Activated CD4-positive, alpha-beta T cell treated with anti-CD3 and anti-CD28 coated beads, Interleukin-2, amount 50 U/mL, for 1 hour (primary cell): Measurements from ENCODE around the gene BARX2.
A peak's percentile ranks its signal among the peaks of the same experiment; 100 is the strongest.
"Not testable (repeated sequence)": the region's sequence is repeated elsewhere in the genome, so short reads cannot be mapped to it uniquely, and the experiment has no call there.

ENCODE experiments used
- DNase-seq: peaks from one replicate; pipeline ENCODE4 v3.0.0-alpha.2; 2020

Gene BARX2, protein sequence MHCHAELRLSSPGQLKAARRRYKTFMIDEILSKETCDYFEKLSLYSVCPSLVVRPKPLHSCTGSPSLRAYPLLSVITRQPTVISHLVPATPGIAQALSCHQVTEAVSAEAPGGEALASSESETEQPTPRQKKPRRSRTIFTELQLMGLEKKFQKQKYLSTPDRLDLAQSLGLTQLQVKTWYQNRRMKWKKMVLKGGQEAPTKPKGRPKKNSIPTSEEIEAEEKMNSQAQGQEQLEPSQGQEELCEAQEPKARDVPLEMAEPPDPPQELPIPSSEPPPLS

DNA sequence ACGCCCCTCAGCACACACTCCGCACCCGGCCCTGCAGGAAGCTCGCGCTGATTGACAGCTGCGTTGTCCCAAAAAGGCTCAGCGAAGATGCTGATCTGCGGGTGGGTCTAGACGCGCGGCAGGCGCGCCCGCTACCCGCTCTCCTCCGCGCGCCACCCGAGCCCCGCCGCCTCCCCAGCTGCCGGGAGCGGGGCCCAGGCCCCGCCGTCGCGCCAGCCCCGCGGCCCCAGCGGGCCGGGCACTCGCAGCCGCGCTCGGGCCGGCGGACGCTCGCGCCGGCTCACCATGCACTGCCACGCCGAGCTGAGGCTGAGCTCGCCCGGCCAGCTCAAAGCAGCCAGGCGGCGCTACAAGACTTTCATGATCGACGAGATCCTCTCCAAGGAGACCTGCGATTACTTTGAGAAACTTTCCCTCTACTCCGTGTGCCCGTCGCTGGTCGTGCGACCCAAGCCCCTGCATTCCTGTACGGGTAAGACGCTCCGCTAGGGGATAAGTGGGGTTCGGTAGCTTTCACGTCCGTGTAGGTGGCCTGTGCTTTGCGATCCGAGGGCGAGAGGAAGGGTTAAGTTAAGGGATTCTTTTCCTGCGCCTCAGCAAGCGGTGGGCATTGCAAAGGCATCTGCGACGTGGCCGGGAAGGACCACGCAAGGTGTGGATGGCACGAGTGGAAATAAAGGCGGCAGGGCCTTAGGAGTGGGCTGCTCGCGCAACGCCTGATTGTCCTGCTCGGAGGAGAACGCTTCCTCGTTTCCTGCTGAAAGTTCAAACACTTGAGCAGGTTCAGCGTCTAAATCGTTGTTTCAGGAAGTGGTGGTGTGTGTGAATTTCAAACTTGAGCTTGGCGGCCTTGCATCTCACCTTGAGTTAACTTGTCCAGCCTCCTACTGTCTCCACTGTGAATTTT is at the start of gene BARX2:
Gene BARX2, plus strand, starts transcription at position 98 of the 907 bp plus-strand sequence. Its CDS starts 188 bp downstream, at position 286.
- no peak for DNase-seq

DNA sequence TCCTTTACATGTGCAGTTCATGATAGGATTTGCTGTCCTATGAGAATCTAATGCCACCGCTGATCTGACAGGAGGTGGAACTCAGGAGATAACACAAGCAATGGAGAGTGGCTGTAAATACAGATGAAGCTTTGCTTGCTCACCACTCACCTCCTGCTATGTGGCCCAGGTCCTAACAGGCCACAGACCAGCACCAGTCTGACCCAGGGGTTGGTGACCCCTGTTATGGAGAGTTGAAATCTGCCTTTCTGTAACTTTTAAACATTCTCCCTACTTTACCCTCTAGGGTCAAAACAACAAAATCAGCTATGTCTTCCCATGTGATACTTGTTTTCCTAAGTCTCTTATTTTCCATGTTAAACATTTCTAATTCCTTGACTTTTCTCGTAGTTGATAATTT is 48.7 kb upstream of the BARX2 start:
- DNase-seq: no peak

DNA sequence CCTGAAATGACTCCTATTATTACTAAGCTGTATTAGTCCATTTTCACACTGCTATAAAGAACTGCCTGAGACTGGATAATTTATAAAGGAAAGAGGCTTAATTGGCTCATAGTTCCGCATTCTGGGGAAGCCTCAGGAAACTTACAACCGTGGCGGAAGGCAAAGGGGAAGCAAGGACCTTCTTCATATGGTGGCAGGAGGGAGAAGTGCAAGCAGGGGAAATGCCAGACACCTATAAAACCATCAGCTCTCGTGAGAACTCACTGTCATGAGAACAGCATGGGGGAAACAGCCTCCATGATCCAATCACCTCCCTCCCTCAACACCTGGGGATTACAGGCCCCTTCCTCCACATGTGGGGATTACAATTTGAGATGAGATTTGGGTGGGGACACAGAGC is 47.9 kb upstream of the BARX2 start:
- DNase-seq: not testable (repeated sequence)

DNA sequence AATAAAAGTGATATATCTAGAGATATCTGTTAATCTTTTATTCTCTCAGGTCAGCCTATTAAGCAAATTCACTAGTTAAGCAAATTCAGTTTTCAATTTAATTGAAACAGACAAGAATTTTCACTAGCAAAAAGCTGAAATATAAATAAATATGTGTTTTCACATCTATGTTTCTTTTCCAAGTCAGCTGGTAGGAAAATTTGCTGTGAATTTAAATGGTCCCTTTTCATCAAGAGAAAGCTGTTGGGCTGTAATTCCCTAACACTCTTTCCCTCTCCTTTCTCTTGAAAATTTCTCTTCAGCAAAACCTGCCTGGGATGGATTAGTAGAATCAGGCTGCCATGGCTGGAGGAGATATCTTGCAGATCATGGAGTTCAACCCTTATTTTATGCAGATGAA is 46.9 kb upstream of the BARX2 start:
- DNase-seq: no peak

DNA sequence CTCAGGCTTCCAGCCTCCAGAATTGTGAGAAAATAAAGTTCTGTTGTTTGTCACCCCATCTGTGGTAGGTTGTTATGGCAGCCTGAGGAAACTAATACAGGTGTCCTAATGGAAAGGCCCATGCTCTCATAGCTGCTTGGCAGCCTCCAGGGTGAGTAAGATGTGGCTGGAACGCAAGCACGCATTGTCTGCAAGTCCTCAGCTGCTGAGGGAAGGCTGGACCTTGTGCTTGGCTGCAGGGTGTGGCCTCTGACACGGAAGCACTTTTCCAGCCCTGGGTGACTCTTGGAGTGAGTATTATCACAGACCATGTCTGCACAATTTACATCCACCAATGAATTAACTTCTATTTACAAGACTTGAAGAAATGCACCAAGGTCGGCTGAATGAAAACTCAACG is 44.4 kb upstream of the BARX2 start:
- DNase-seq: no peak

DNA sequence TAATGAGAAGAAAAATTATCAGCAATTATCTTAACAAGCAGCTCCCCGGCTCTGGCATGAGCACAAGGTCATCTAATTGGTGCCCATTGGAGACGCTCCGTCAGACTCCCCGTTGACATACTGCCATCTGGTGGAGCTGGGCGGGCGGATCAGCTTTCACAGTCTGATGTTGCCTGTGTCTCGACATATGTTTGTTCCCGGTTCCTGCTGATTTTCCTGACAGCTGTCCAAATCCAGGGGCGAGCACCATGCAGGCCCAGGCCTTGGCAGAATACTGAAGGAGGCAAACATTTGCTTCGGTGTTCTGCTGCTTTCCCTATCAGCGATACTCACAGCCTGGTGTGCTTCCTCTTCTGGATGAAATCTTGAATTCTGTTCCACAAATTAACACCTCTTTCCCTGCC is 43.8 kb upstream of the BARX2 start:
- DNase-seq: peak; percentile 61

DNA sequence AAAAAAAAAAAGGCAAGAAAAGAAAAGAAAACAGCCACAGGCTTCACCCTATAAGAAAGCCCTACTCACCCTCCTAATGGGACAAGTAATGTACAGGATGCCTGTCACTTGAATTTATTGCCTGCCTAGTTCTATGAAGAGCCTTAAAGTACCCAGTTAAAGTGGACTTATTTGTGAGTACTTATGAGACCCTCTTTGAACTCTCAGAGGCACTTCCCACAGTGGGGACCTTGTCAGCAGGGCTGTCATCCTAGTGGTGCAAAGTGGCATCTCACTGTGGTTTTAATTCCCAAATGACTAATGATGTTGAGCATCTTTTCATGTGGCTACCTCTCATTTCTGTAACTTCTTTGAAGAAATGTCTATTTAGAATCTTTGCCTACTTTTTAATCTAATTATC is 41.8 kb upstream of the BARX2 start:
- DNase-seq: no peak

DNA sequence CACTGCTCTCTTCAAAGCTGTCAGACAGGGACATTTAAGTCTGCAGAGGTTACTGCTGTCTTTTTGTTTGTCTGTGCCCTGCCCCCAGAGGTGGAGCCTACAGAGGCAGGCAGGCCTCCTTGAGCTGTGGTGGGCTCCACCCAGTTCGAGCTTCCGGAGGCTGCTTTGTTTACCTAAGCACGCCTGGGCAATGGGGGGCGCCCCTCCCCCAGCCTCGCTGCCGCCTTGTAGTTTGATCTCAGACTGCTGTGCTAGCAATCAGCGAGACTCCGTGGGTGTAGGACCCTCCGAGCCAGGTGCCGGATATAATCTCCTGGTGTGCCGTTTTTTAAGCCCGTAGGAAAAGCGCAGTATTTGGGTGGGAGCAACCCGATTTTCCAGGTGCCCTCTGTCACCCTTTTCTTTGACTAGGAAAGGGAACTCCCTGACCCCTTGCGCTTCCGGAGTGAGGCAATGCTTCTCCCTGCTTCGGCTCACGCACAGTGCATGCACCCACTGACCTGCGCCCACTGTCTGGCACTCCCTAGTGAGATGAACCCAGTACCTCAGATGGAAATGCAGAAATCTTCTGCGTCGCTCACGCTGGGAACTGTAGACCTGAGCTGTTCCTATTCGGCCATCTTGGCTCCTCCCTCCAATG is 31.2 kb upstream of the BARX2 start:
- peak; percentile 16 for DNase-seq

DNA sequence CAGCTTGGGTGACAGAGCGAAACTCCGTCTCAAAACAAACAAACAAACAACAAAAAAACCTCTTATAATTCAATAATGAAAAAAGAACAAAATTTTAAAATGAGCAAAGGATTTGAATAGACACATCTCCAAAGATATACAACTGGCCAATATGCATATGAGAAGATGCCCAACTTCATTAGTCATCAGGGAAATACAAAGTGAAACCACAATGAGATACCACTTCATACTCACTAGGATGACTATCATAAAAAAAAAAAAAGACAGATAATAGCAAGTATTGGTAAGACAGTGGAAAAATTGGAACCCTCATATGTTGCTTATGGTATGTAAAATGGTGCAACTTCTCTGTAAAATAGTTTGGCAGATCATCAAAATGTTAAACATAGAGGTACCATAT is 28.7 kb upstream of the BARX2 start:
- no peak for DNase-seq

DNA sequence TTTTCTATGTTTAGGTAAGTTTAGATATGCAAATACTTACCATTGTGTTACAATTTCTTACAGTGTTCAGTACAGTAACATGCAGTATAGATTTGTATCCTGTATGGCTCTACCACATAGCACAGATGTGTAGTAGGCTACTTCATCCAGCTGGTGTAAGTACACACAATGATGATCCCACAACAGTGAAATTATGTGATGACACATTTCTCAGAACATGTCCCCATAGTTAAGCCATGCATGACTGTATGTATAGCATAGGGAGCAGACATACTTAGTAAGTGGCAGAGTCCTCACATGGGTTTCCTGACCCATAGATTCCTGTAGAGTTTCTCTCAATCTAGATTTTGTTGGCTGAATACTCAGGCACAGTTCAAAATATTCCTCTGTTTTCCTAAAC is 26.8 kb upstream of the BARX2 start:
- no peak for DNase-seq

DNA sequence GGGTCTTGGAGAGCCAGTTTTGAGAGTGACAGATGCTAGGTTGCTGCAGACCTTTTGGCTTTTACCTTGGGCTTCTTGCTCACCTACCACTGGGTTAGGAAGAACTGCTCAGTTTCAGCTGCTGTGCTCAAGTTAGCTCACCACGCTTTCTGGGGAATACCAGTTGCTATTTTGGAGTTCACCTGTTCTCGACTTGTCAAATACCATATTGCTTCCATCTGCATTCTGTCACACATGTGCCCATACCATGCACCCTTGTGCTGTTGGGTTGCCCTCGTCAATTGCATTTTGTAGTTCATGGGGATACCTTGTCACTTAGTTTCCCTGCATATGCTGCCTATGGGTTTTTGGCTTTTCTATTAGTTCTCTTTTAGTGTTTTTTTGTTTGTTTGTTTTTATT is 23.0 kb upstream of the BARX2 start:
- DNase-seq: no peak

DNA sequence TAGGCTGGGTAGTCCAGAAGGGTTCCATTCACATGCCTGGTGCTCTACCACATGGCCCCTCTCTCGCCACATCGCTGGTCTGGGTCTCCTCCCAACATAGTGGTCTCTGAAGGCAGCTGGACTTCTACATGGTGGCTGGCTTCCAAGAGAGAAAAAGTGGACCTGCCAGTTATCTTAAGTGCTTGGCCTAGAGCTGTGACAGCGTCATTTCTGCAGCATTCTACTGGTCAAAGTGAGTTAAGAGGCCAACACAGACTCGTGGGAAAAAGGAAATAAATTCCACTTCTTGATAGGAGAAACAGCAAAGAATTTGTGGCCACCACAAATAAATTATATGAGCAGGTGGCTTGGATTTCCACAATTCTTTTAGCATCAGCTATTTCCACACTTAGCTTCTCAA is 21.0 kb upstream of the BARX2 start:
- no peak for DNase-seq

DNA sequence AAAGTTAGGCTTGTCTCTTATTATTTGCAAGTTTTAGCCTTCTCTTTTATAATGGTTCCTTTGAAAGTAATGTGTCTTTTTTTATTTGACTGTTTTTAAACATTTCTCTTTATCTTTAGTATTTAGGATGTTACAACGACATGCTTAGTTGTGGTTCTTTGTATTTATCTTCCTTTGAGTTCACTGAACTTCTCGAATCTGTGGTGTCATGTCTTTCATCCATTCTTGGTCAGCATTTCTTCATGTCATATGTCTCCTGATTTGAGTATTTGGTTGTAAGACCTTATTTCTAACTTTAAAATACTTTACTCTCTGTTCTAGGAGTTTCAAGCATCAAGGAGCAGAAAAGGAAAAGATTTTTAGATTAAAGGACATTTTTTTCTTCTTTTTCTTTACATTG is 15.9 kb upstream of the BARX2 start:
- DNase-seq: no peak

DNA sequence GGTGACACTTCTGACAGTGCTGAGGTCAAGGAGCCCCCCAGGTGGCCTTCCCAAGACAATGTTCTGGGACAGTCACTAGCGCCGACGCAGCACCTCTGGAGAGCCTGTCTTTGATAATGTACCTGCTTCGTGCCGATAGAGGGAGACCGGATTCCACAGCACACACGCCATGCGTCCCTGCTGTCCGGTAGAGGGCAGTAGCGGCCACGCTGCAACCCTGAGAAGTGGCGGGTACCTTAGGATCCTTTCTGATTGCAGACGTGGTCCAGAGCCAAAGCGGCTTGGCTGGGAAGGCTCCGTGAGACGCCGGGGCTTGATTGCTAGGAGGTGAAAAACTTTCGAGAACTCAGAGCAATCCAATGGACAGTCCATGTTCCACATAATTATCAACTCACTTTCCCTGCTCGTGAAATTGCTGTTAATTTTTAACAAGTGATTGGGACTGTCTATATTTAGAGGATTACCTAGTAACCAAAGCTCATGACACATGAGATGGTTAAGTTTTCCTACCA is 11.4 kb upstream of the BARX2 start:
- peak; percentile 70 for DNase-seq

DNA sequence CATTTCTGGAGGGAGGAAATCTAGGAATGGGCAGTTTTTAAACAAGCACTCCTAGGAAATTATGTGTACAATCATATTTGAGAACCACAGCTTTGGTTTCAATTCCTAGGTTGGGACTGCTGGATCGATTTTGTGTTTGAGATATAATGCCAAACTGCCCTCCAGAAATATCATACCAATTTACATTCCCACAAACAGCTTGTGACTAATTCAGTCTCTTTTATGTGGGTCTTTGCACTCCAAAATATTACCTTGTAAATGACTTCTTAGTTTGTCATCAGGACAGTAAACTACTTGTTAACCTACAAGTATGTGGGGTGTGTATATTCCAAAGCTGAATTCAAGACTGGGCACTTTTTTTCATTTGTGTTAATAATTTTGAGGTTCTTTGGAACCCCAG is 9.8 kb upstream of the BARX2 start:
- DNase-seq: no peak

DNA sequence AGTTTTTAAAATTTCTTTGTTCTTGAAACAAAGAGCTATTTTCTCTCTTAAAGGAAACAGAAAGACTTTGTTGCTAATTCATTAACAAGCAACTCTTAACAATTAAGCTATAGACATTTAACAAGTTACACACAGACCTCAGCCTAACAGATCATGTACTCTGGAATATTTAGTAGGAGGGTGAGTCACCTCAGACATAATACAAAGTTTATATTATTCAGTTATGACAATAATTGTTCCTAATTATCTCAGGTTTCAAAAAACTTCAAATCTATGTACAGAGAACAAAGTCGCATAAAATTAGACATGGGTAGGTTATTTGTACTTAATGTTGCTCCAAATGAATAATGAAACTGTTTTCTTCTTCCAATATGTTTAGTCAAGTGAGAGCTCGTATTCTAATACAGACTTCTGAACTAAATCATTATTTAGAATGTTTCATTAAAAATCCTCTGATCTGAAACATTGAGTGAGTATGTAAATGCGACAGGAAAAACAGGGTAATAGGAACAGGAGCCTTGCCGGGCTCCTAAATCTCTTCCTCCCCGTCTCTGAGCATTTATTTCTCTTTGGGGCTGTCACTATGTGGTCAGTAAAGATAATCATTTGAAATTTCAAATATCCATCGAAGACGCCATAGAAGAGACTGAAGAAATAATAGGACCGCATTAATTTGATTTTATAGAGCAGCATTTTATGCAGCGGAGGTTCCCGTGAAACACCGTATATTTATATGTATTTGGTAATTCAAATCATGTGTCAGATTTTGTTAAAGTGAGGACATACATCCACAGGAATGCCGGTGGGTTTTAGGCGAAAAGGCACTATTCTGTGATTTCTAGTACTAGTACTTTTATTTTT is 8.7 kb upstream of the BARX2 start:
- no peak for DNase-seq

DNA sequence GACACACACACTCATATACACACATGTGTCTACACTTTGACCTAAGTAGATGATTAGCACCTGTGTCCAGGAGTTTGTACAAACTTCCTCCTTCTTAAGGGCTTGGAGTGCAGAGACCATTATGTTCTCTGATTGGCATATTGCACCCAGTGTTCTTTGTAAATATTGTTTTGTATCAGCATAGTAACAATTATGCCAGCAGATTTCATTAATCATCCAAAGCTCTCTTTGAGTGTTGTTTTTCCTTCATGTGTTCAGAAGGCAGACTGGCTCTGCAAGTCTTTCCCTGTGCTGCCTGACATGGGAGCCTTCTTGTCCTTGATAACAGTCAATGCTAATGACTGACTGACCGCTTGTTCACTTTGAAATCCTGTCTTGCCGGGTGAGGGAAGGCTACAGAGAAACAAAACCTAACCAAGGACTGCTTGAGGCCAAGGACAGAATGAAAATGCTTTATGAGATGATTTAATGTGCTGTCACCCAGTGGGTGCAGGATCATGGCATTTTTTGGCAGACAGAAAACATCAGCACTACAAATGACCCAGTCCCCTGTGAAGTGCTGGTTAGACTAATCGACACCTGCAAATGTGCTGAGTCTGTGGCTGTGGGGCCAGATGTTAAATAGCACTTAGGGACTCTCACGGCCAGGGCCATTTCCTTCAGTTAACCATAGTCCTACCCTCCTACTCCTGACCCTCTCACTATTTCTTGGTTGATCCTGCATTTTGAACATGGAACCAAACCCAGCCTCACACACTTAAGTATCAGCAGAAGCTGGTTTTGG is 6.6 kb upstream of the BARX2 start:
- no peak for DNase-seq

DNA sequence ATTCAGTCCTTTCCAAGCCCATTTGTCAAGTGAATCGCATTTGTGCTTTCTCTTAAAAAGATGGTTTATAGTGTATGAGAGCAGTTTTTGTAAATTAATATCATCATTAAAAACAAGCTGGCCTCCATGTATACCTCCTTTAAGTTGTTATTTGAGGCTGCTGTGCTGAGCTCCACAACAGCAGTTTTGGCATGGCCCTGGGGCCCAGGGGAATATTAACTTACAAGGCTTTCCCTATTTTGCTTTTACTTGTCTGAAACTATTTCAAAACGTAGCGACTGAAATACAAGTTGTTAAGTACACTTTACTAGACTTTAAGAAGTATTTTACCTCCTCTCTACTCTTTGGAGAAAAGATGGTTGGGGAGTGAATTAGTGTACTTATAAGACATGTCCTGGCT is 4.9 kb upstream of the BARX2 start:
- no peak for DNase-seq

DNA sequence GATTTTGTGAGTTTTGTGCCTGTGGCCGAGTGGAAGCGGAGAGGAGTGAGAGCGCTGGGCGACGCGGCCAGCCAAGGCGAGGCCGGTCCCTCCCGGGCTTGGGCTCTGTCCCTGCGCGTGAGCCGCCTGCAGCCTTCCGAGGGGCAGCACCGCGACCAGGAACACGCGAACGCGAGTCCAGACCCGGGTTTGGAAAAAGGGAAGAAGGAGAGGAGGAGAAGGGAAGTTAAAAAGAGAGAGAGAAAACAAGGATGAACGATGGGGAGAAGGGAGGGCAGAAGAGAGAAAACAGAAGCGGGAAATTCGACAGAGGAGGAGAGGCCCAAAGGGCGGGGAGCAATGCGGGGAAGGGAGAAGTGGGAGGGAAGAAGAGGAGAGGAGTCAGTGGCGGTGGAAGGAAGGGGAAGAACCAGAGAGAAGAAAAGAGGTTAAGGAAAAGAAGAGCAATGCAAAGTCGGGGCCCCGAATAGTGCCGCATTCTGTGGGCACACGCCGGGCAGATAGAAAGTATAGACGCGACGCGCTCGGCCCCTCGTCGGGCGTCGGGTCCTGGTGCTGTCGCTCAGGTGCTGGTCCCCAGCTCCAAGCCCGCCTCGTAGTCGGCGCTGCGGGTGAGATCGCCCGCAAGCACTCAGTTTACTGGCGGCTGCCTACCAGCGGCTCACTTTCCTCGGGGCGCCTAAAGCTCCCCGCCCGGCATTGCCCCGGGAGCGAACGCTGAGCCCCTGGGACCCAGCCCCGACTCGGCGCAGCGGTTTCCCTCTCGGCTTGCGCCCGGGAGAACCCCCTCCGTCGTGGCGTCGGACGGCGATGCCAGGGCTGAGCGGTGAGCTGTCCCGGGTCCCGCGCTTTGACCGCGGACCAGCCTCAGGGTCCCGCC is 2.8 kb upstream of the BARX2 start:
- DNase-seq: no peak

DNA sequence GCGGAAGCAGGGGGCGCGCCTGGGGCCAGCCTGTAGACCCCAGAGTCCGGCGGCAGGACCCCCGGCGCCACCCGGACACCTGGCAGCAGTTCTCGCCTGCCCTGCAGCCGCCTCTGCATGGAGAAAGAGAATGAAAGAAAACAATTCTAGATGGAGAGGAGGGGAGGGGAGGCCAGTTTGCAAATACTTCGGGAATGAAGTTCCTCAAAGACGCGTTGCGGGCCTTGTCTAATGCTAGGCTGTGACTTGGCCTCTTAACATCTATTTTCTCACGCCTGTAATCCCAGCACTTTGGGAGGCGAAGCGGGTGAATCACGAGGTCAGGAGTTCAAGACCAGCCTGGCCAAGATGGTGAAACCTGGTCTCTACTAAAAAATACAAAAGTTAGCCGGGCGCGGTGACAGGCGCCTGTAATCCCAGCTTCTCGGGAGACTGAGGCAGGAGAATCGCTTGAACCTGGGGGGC is 2.1 kb upstream of the BARX2 start:
- no peak for DNase-seq
